Activated naive CD8-positive, alpha-beta T cell treated with anti-CD3 and anti-CD28 coated beads for 36 hours (primary cell): ENCODE measurements around the gene EXOC3L2. TPM values are rescaled to one million over a fixed set of nuclear protein-coding genes. Genes with fewer than 3 reads are reported as not detected.

Source experiments
- DNase-seq: peaks from one replicate; pipeline ENCODE4 v3.0.0; 2021
- H3K27ac Mint-ChIP-seq: one replicate; pipeline ENCODE4 v1.8.0; 2022; ENCODE audit warnings: mild to moderate bottlenecking, moderate library complexity, mixed read lengths
- H3K27me3 Mint-ChIP-seq: one replicate; pipeline ENCODE4 v1.8.0; 2022; ENCODE audit warnings: mild to moderate bottlenecking, mixed read lengths
- H3K36me3 Mint-ChIP-seq: one replicate; pipeline ENCODE4 v1.8.0; 2021; ENCODE audit warnings: mild to moderate bottlenecking, mixed read lengths
- H3K4me1 Mint-ChIP-seq: one replicate; pipeline ENCODE4 v1.8.0; 2021; ENCODE audit warnings: mixed read lengths
- H3K4me3 Mint-ChIP-seq: one replicate; pipeline ENCODE4 v1.8.0; 2022; ENCODE audit warnings: mild to moderate bottlenecking, moderate library complexity, mixed read lengths
- H3K9me3 Mint-ChIP-seq: one replicate; pipeline ENCODE4 v1.8.0; 2022; ENCODE audit warnings: mixed read lengths
- total RNA-seq, 2 experiments: library from RNA; stranded (reverse); gene quantifications; one replicate each; pipeline ENCODE4 v1.2.3, GENCODE V29; 2021

Gene EXOC3L2
- total RNA-seq, 2 experiments from 2014 or later, result not detected

- Mint-ChIP-seq H3K4me3 (no peak overlapping the region), H3K27me3 (no peaks in the 10 kb centered on the region), H3K36me3 (peaks cover 2% of the 10 kb centered on the region), H3K27ac (no peak overlapping the region), H3K9me3 (no peaks in the 10 kb centered on the region), H3K4me1 (peaks cover 18% of the 10 kb centered on the region)
- no peak for DNase-seq
Observed at GRCh38 chr19:45184115-45184514, 61.1 kb downstream of the EXOC3L2 start.

- no peak overlapping the region for H3K27ac Mint-ChIP-seq
- H3K9me3 Mint-ChIP-seq, result no peaks in the 10 kb centered on the region
- peaks cover 18% of the 10 kb centered on the region for H3K4me1 Mint-ChIP-seq
- no peak overlapping the region for H3K4me3 Mint-ChIP-seq
- H3K36me3 Mint-ChIP-seq, result peaks cover 2% of the 10 kb centered on the region
- DNase-seq, result no peak
- no peaks in the 10 kb centered on the region for H3K27me3 Mint-ChIP-seq
Observed at GRCh38 chr19:45182758-45183157, 62.4 kb downstream of the EXOC3L2 start.

GRCh38 chr19:45180936-45181335 is 64.3 kb downstream of the EXOC3L2 start:
- H3K27me3 Mint-ChIP-seq, result no peaks in the 10 kb centered on the region
- peak overlapping the region; percentile 52 for H3K27ac Mint-ChIP-seq
- H3K4me3 Mint-ChIP-seq, result peak overlapping the region; percentile 48
- peaks cover 15% of the 10 kb centered on the region for H3K4me1 Mint-ChIP-seq
- H3K36me3 Mint-ChIP-seq, result peaks cover 2% of the 10 kb centered on the region
- no peaks in the 10 kb centered on the region for H3K9me3 Mint-ChIP-seq
- DNase-seq, result no peak

- Mint-ChIP-seq H3K9me3 (no peaks in the 10 kb centered on the region), H3K27ac (peak overlapping the region; percentile 60), H3K27me3 (no peaks in the 10 kb centered on the region), H3K36me3 (peaks cover 2% of the 10 kb centered on the region), H3K4me1 (peaks cover 14% of the 10 kb centered on the region), H3K4me3 (peak overlapping the region; percentile 76)
- no peak for DNase-seq
Observed at GRCh38 chr19:45179892-45180370, 65.3 kb downstream of the EXOC3L2 start.

GRCh38 chr19:45179072-45179891 is 65.9 kb downstream of the EXOC3L2 start:
- peak overlapping the region; percentile 86 for H3K27ac Mint-ChIP-seq
- DNase-seq, result peak; percentile 64
- peaks cover 2% of the 10 kb centered on the region for H3K36me3 Mint-ChIP-seq
- H3K4me3 Mint-ChIP-seq, result peak overlapping the region; percentile 85
- no peaks in the 10 kb centered on the region for H3K9me3 Mint-ChIP-seq
- H3K27me3 Mint-ChIP-seq, result no peaks in the 10 kb centered on the region
- H3K4me1 Mint-ChIP-seq, result peaks cover 12% of the 10 kb centered on the region

- no peaks in the 10 kb centered on the region for H3K9me3 Mint-ChIP-seq
- peak within 1 kb of the TSS; percentile 85 for H3K4me3 Mint-ChIP-seq
- peak; percentile 100 for DNase-seq
- peaks cover 13% of the 10 kb centered on the region for H3K4me1 Mint-ChIP-seq
- peaks cover 2% of the 10 kb centered on the region for H3K36me3 Mint-ChIP-seq
- peak within 1 kb of the TSS; percentile 86 for H3K27ac Mint-ChIP-seq
- no peaks in the 10 kb centered on the region for H3K27me3 Mint-ChIP-seq
Observed at GRCh38 chr19:45178262-45179071, 66.7 kb downstream of the EXOC3L2 start, which contains the start of gene BLOC1S3. BLOC1S3 (plus strand) TSS chr19:45178784; CDS start chr19:45179297, 513 bp downstream.

GRCh38 chr19:45177817-45178261 is 67.4 kb downstream of the EXOC3L2 start, which contains the start of gene TRAPPC6A:
TRAPPC6A (minus strand) TSS chr19:45178237; CDS start chr19:45178218, 19 bp downstream.
- peak within 1 kb of the TSS; percentile 85 for H3K4me3 Mint-ChIP-seq
- no peaks in the 10 kb centered on the region for H3K27me3 Mint-ChIP-seq
- DNase-seq, result no peak
- H3K27ac Mint-ChIP-seq, result peak within 1 kb of the TSS; percentile 86
- no peaks in the 10 kb centered on the region for H3K9me3 Mint-ChIP-seq
- H3K4me1 Mint-ChIP-seq, result peaks cover 14% of the 10 kb centered on the region
- H3K36me3 Mint-ChIP-seq, result peaks cover 2% of the 10 kb centered on the region

GRCh38 chr19:45175515-45176345 is 69.5 kb downstream of the EXOC3L2 start:
- H3K9me3 Mint-ChIP-seq, result no peaks in the 10 kb centered on the region
- no peak for DNase-seq
- H3K4me1 Mint-ChIP-seq, result peaks cover 20% of the 10 kb centered on the region
- peak overlapping the region; percentile 7 for H3K27ac Mint-ChIP-seq
- no peak overlapping the region for H3K4me3 Mint-ChIP-seq
- peaks cover 2% of the 10 kb centered on the region for H3K36me3 Mint-ChIP-seq
- no peaks in the 10 kb centered on the region for H3K27me3 Mint-ChIP-seq

GRCh38 chr19:45173816-45174215 is 71.4 kb downstream of the EXOC3L2 start:
- H3K27ac Mint-ChIP-seq, result no peak overlapping the region

GRCh38 chr19:45172611-45173208 is 72.5 kb downstream of the EXOC3L2 start:
- Mint-ChIP-seq H3K27ac (peak overlapping the region; percentile 74), H3K27me3 (no peaks in the 10 kb centered on the region), H3K36me3 (peaks cover 2% of the 10 kb centered on the region), H3K9me3 (no peaks in the 10 kb centered on the region), H3K4me3 (no peak overlapping the region), H3K4me1 (peaks cover 21% of the 10 kb centered on the region)
- no peak for DNase-seq

More at GRCh38 chr19:45173816-45174215, 71.4 kb downstream of the EXOC3L2 start:
- Mint-ChIP-seq H3K36me3 (peaks cover 2% of the 10 kb centered on the region), H3K9me3 (no peaks in the 10 kb centered on the region), H3K4me1 (peaks cover 21% of the 10 kb centered on the region), H3K27me3 (no peaks in the 10 kb centered on the region), H3K4me3 (no peak overlapping the region)
- DNase-seq, result no peak

GRCh38 chr19:45172173-45172572 is 73.0 kb downstream of the EXOC3L2 start:
- Mint-ChIP-seq H3K4me3 (no peak overlapping the region), H3K27ac (peak overlapping the region; percentile 74), H3K9me3 (no peaks in the 10 kb centered on the region), H3K27me3 (no peaks in the 10 kb centered on the region), H3K36me3 (peaks cover 2% of the 10 kb centered on the region), H3K4me1 (peaks cover 21% of the 10 kb centered on the region)
- no peak for DNase-seq

- Mint-ChIP-seq H3K27me3 (no peaks in the 10 kb centered on the region), H3K4me1 (peaks cover 24% of the 10 kb centered on the region), H3K27ac (peak overlapping the region; percentile 93), H3K9me3 (no peaks in the 10 kb centered on the region), H3K36me3 (peaks cover 2% of the 10 kb centered on the region), H3K4me3 (peak overlapping the region; percentile 55)
- DNase-seq, result peak; percentile 30
Observed at GRCh38 chr19:45171211-45171623, 74.0 kb downstream of the EXOC3L2 start.

GRCh38 chr19:45170146-45171106 is 74.8 kb downstream of the EXOC3L2 start:
- Mint-ChIP-seq H3K9me3 (no peaks in the 10 kb centered on the region), H3K27ac (peak overlapping the region; percentile 93), H3K36me3 (peaks cover 2% of the 10 kb centered on the region), H3K27me3 (no peaks in the 10 kb centered on the region), H3K4me3 (no peak overlapping the region), H3K4me1 (peaks cover 24% of the 10 kb centered on the region)
- DNase-seq, result no peak
